Neural progenitor cell (in vitro differentiated cells): ENCODE data around the gene WNT9A. TPM values are rescaled to one million over a fixed set of nuclear protein-coding genes. Genes with fewer than 3 reads are reported as not detected.

Experiments used
- DNase-seq: peaks from one replicate; pipeline ENCODE4 v3.0.0-alpha.2; 2016; ENCODE audit warnings: low spot score
- H2AFZ ChIP-seq: fragments of 200-600 bp; sonication (generic); replicated peaks from 2 replicates; pipeline ENCODE4 v1.6.1; 2016; ENCODE audit warnings: antibody characterized with exemption
- H3F3A ChIP-seq: fragments of 200-600 bp; sonication (generic); 2 replicates; pipeline ENCODE4 v1.6.1; 2016; ENCODE audit warnings: antibody characterized with exemption, low read depth
- H3K27ac ChIP-seq: fragments of 200-600 bp; sonication (generic); 2 replicates; pipeline ENCODE4 v1.5.1; 2016; ENCODE audit warnings: mild to moderate bottlenecking
- H3K27me3 ChIP-seq: fragments of 200-600 bp; sonication (generic); 2 replicates; pipeline ENCODE4 v1.6.1; 2016; ENCODE audit warnings: mild to moderate bottlenecking, moderate library complexity
- H3K36me3 ChIP-seq: fragments of 200-600 bp; sonication (generic); 2 replicates; pipeline ENCODE4 v1.5.1; 2016
- H3K4me1 ChIP-seq: fragments of 200-600 bp; sonication (generic); 2 replicates; pipeline ENCODE4 v1.6.1; 2016; ENCODE audit warnings: mixed run types
- H3K4me2 ChIP-seq: fragments of 200-600 bp; sonication (generic); 2 replicates; pipeline ENCODE4 v1.6.1; 2016
- H3K4me3 ChIP-seq: fragments of 200-600 bp; sonication (generic); 2 replicates; pipeline ENCODE4 v1.5.1; 2016
- H3K79me2 ChIP-seq: fragments of 200-600 bp; sonication (generic); 2 replicates; pipeline ENCODE4 v1.6.1; 2016; ENCODE audit warnings: low read depth
- H3K9ac ChIP-seq: fragments of 200-600 bp; sonication (generic); 2 replicates; pipeline ENCODE4 v1.6.1; 2016
- H3K9me3 ChIP-seq: fragments of 200-600 bp; sonication (generic); 2 replicates; pipeline ENCODE4 v1.5.1; 2016; ENCODE audit warnings: low read depth
- H4K20me1 ChIP-seq: fragments of 200-600 bp; sonication (generic); 2 replicates; pipeline ENCODE4 v1.6.1; 2016; ENCODE audit warnings: low read depth
- H3K27ac Mint-ChIP-seq: 3 replicates; pipeline ENCODE4 v1.8.0; 2021; ENCODE audit warnings: mixed read lengths
- H3K27me3 Mint-ChIP-seq: 2 replicates; pipeline ENCODE4 v1.8.0; 2022; ENCODE audit warnings: low read depth, mild to moderate bottlenecking, inconsistent platforms, moderate library complexity, mixed read lengths; ENCODE audit not compliant: insufficient read depth
- H3K36me3 Mint-ChIP-seq: 3 replicates; pipeline ENCODE4 v1.8.0; 2021; ENCODE audit warnings: mixed read lengths
- H3K4me1 Mint-ChIP-seq: 3 replicates; pipeline ENCODE4 v1.8.0; 2021; ENCODE audit warnings: mixed read lengths
- H3K4me3 Mint-ChIP-seq: 3 replicates; pipeline ENCODE4 v1.8.0; 2021; ENCODE audit warnings: mild to moderate bottlenecking, moderate library complexity, mixed read lengths
- H3K9me3 Mint-ChIP-seq: 3 replicates; pipeline ENCODE4 v1.8.0; 2020; ENCODE audit warnings: mixed read lengths
- EZH2 ChIP-seq: fragments of 200-600 bp; sonication (generic); IDR thresholded peaks from 2 replicates; pipeline ENCODE4 v1.6.1; 2017; ENCODE audit warnings: antibody characterized with exemption, mild to moderate bottlenecking, moderate library complexity
- EZH2phosphoT487 ChIP-seq: fragments of 200-600 bp; sonication (generic); IDR thresholded peaks from 2 replicates; pipeline ENCODE4 v1.6.1; 2017; ENCODE audit warnings: antibody characterized with exemption
- total RNA-seq: library from RNA; depleted of rRNA; stranded (reverse); fragments of >200 nt; gene quantifications from 2 replicates; pipeline ENCODE4 v1.2.3, GENCODE V29; 2015; ENCODE audit warnings: low replicate concordance
- TF ChIP-seq, protein P1 (sequence below): fragments of 200-600 bp; sonication (generic); IDR thresholded peaks from 2 replicates; pipeline ENCODE4 v1.5.1; 2017; ENCODE audit warnings: antibody characterized with exemption, mild to moderate bottlenecking

Gene WNT9A
- total RNA-seq, 1 donor from 2014 or later: 1.4 TPM

DNA sequence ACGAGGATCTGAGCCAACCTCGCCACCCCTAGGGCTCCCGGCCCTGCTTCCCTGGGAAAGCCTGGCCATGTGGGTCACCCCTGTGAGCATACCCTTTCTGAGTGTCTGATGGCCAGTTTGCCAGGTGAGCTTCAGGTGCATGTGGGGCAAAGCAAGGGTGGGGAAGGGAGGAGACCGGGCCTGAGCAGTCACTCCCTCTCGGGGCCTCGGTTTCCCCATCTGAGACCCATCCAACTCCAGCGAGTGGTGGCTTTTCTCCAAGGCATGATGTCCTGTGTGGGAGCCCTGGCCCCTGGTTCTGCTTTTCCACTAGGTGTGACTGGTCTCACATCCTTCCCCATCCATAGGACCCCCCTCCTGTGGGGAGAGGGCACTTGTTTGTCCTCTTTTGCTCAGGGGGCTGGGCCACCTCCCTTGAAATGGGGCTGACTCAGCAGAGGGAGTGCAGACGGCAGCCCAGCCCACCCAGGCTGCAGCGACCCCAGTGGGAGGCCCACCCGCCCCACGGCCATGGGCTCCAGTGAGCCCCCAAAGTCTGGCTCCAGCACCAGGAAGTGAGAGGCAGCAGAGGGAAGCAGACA is 1.7 kb upstream of the WNT9A start:
- H3K27me3 ChIP-seq: peaks cover 32% of the 10 kb centered on the region
- DNase-seq: no peak

DNA sequence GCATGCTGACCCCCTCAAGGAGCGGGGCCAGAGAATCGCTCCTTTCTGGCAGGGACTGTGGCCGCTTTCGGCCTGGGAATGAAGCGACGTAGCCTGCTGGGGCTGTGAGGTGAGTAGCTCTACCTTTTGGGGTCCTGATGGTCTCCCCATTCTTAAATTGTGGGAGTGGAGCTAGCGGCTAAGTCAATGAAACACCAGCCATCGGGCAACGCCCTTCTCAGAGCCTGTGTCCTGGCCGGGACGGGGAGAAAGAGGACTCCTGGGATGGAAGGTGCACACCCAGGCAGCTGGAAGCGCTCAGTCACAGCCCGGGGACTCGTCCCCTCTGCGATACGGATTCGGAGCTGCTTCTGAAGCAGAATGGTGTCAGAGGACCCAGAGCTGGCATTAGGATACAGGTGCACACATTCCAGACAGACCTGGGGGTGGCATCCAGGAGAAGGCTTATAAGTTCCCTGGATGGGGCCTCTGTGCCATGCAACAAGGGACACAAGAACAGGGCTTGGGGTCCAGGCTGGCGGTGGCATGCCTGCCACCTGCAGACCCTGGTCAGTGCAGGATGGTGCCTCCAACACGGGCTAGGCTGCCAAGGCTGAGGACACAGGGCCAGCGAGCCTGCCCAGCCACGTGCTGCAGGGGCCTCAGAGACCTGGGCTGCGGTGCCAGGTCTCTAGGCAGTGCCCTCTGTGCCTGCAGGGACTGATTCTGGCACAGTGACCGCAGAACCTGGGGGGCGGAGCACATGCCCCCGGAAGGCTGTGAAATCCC is 945 bp upstream of the WNT9A start:
- H3K27ac ChIP-seq: no peak overlapping the region
- peaks cover 14% of the 10 kb centered on the region for H4K20me1 ChIP-seq
- H3K36me3 ChIP-seq: no peaks in the 10 kb centered on the region
- no peaks in the 10 kb centered on the region for H3K9me3 ChIP-seq
- H3K27ac Mint-ChIP-seq: peak overlapping the region; percentile 53
- no peak overlapping the region for H3K9ac ChIP-seq
- peak overlapping the region; percentile 82 for H3K4me3 ChIP-seq
- H3K4me1 ChIP-seq: peaks cover 5% of the 10 kb centered on the region
- H2AFZ ChIP-seq: peak overlapping the region; percentile 78
- peak overlapping the region; percentile 91 for H3K4me3 Mint-ChIP-seq
- H3K4me2 ChIP-seq: peak overlapping the region; percentile 83
- peaks cover 20% of the 10 kb centered on the region for H3K4me1 Mint-ChIP-seq
- peaks cover 28% of the 10 kb centered on the region for H3K27me3 ChIP-seq
- H3K27me3 Mint-ChIP-seq: no peaks in the 10 kb centered on the region
- H3K36me3 Mint-ChIP-seq: no peaks in the 10 kb centered on the region
- peaks cover 1% of the 10 kb centered on the region for H3K9me3 Mint-ChIP-seq
- TF ChIP-seq EZH2phosphoT487 (peak; percentile 29), EZH2 (peak; percentile 10)
- TF ChIP-seq, protein P1, sequence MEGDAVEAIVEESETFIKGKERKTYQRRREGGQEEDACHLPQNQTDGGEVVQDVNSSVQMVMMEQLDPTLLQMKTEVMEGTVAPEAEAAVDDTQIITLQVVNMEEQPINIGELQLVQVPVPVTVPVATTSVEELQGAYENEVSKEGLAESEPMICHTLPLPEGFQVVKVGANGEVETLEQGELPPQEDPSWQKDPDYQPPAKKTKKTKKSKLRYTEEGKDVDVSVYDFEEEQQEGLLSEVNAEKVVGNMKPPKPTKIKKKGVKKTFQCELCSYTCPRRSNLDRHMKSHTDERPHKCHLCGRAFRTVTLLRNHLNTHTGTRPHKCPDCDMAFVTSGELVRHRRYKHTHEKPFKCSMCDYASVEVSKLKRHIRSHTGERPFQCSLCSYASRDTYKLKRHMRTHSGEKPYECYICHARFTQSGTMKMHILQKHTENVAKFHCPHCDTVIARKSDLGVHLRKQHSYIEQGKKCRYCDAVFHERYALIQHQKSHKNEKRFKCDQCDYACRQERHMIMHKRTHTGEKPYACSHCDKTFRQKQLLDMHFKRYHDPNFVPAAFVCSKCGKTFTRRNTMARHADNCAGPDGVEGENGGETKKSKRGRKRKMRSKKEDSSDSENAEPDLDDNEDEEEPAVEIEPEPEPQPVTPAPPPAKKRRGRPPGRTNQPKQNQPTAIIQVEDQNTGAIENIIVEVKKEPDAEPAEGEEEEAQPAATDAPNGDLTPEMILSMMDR: no peak
- H3F3A ChIP-seq: peaks cover 14% of the 10 kb centered on the region
- H3K79me2 ChIP-seq: no peaks in the 10 kb centered on the region
- no peak for DNase-seq

More for the DNA sequence above, 1.7 kb upstream of the WNT9A start:
- no peak overlapping the region for H3K4me3 Mint-ChIP-seq
- Histone ChIP-seq H3K4me2 (peak overlapping the region; percentile 83), H3K9me3 (no peaks in the 10 kb centered on the region), H3K9ac (no peak overlapping the region), H4K20me1 (peaks cover 14% of the 10 kb centered on the region), H2AFZ (no peak overlapping the region), H3F3A (peaks cover 14% of the 10 kb centered on the region), H3K4me1 (peaks cover 5% of the 10 kb centered on the region), H3K36me3 (no peaks in the 10 kb centered on the region), H3K79me2 (no peaks in the 10 kb centered on the region), H3K4me3 (no peak overlapping the region), H3K27ac (no peak overlapping the region)
- H3K36me3 Mint-ChIP-seq: no peaks in the 10 kb centered on the region
- TF ChIP-seq EZH2 (no peak), EZH2phosphoT487 (no peak)
- TF ChIP-seq, protein P1: no peak
- peaks cover 14% of the 10 kb centered on the region for H3K4me1 Mint-ChIP-seq
- no peak overlapping the region for H3K27ac Mint-ChIP-seq
- H3K27me3 Mint-ChIP-seq: no peaks in the 10 kb centered on the region
- peaks cover 2% of the 10 kb centered on the region for H3K9me3 Mint-ChIP-seq

DNA sequence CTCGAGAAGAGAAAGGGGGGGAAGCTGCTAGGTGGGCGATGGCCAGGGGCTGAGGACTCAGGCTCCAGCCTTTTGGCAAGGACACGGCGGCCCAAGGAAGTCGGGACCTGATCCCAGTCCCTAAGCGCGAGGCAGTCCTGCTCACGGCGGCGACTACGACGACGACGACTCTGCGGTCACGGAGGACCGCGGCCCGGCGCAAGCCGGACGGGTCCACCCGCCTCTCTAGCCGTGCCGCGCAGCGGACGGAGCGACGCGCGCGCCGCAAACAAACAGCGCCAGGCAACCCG is 401 bp downstream of the WNT9A start:
- DNase-seq: no peak
- H3K27ac Mint-ChIP-seq: no peak overlapping the region
- peaks cover 14% of the 10 kb centered on the region for H4K20me1 ChIP-seq
- H3K27me3 ChIP-seq: peaks cover 28% of the 10 kb centered on the region
- H2AFZ ChIP-seq: peak overlapping the region; percentile 65
- peak overlapping the region; percentile 90 for H3K4me3 Mint-ChIP-seq
- no peaks in the 10 kb centered on the region for H3K36me3 ChIP-seq
- peaks cover 2% of the 10 kb centered on the region for H3K27me3 Mint-ChIP-seq
- no peaks in the 10 kb centered on the region for H3K9me3 Mint-ChIP-seq
- peak overlapping the region; percentile 82 for H3K4me3 ChIP-seq
- no peak for TF ChIP-seq EZH2phosphoT487
- TF ChIP-seq, protein P1: no peak
- no peak for TF ChIP-seq EZH2
- no peak overlapping the region for H3K9ac ChIP-seq
- peaks cover 14% of the 10 kb centered on the region for H3F3A ChIP-seq
- H3K27ac ChIP-seq: no peak overlapping the region
- no peaks in the 10 kb centered on the region for H3K79me2 ChIP-seq
- H3K4me1 ChIP-seq: peaks cover 5% of the 10 kb centered on the region
- H3K4me1 Mint-ChIP-seq: peaks cover 20% of the 10 kb centered on the region
- H3K4me2 ChIP-seq: peak overlapping the region; percentile 97
- H3K9me3 ChIP-seq: no peaks in the 10 kb centered on the region
- H3K36me3 Mint-ChIP-seq: no peaks in the 10 kb centered on the region
